ENCODE results near the gene RASSF3. TPM values are rescaled to one million over a fixed set of nuclear protein-coding genes. Genes with fewer than 3 reads are reported as not detected.
"Not testable (repeated sequence)": the region's sequence is repeated elsewhere in the genome, so short reads cannot be mapped to it uniquely, and the experiment has no call there.

The RASSF3 gene
- total RNA-seq, 2 donors from 2014 or later = 40.3 to 42.4 TPM

GRCh38 chr12:64685050-64685449 lies 74.8 kb downstream of the RASSF3 start:
- Mint-ChIP-seq H3K36me3 (ENCODE audit: insufficient read depth in 2 of 2) (peaks cover 2 to 27% of the 10 kb centered on the region in 2 donors), H3K4me3 (peak overlapping the region; percentile 29 to 45), H3K27ac (peak overlapping the region; percentile 89), H3K27me3 (ENCODE audit: low read depth) (no peaks in the 10 kb centered on the region), H3K4me1 (ENCODE audit: low read depth) (peaks cover 85% of the 10 kb centered on the region), H3K9me3 (peaks cover 2 to 3% of the 10 kb centered on the region in 2 donors)
- ATAC-seq (replicated peaks in 1 of 2) = peak in 1 of 2 donors; percentile 18
- DNase-seq = peak in 1 of 2 donors; percentile 34

- no peaks in the 10 kb centered on the region for H3K27me3 Mint-ChIP-seq (ENCODE audit: low read depth)
- peak overlapping the region; percentile 29 to 45 for H3K4me3 Mint-ChIP-seq
Observed at GRCh38 chr12:64685605-64686004, 75.3 kb downstream of the RASSF3 start.

GRCh38 chr12:64687816-64688215 lies 77.5 kb downstream of the RASSF3 start:
- Mint-ChIP-seq H3K4me3 (peak overlapping the region; percentile 69 to 72), H3K9me3 (peaks cover 2 to 3% of the 10 kb centered on the region in 2 donors), H3K4me1 (ENCODE audit: low read depth) (peaks cover 71% of the 10 kb centered on the region), H3K36me3 (ENCODE audit: insufficient read depth in 2 of 2) (peaks cover 6 to 35% of the 10 kb centered on the region in 2 donors), H3K27me3 (ENCODE audit: low read depth) (no peaks in the 10 kb centered on the region), H3K27ac (peak overlapping the region; percentile 94)
- ATAC-seq (replicated peaks in 1 of 2) (no peak), DNase-seq (no peak)

More at GRCh38 chr12:64685605-64686004, 75.3 kb downstream of the RASSF3 start:
- Mint-ChIP-seq H3K9me3 (peaks cover 2 to 3% of the 10 kb centered on the region in 2 donors), H3K4me1 (ENCODE audit: low read depth) (peaks cover 79% of the 10 kb centered on the region), H3K27ac (peak overlapping the region; percentile 89), H3K36me3 (ENCODE audit: insufficient read depth in 2 of 2) (peaks cover 2 to 27% of the 10 kb centered on the region in 2 donors)
- DNase-seq (no peak), ATAC-seq (replicated peaks in 1 of 2) (no peak)

GRCh38 chr12:64688219-64688618 lies 77.9 kb downstream of the RASSF3 start:
- H3K36me3 Mint-ChIP-seq (ENCODE audit: insufficient read depth in 2 of 2) = peaks cover 6 to 35% of the 10 kb centered on the region in 2 donors
- H3K27ac Mint-ChIP-seq = peak overlapping the region; percentile 94
- peaks cover 67% of the 10 kb centered on the region for H3K4me1 Mint-ChIP-seq (ENCODE audit: low read depth)

GRCh38 chr12:64688715-64689114 lies 78.4 kb downstream of the RASSF3 start:
- DNase-seq = no peak
- peaks cover under 1 to 1% of the 10 kb centered on the region in 2 donors for H3K9me3 Mint-ChIP-seq
- H3K4me3 Mint-ChIP-seq = peak overlapping the region; percentile 69 to 72
- H3K36me3 Mint-ChIP-seq (ENCODE audit: insufficient read depth in 2 of 2) = peaks cover 6 to 32% of the 10 kb centered on the region in 2 donors
- H3K27ac Mint-ChIP-seq = peak overlapping the region; percentile 94
- no peak for ATAC-seq (replicated peaks in 1 of 2)
- peaks cover 65% of the 10 kb centered on the region for H3K4me1 Mint-ChIP-seq (ENCODE audit: low read depth)
- H3K27me3 Mint-ChIP-seq (ENCODE audit: low read depth) = no peaks in the 10 kb centered on the region

More at GRCh38 chr12:64688219-64688618, 77.9 kb downstream of the RASSF3 start:
- DNase-seq = no peak
- Mint-ChIP-seq H3K27me3 (ENCODE audit: low read depth) (no peaks in the 10 kb centered on the region), H3K4me3 (peak overlapping the region; percentile 69 to 72), H3K9me3 (peaks cover 2 to 3% of the 10 kb centered on the region in 2 donors)
- no peak for ATAC-seq (replicated peaks in 1 of 2)

- H3K9me3 Mint-ChIP-seq; ATAC-seq (replicated peaks in 1 of 2); DNase-seq; H3K27me3 Mint-ChIP-seq (ENCODE audit: low read depth); H3K4me3 Mint-ChIP-seq: not testable (repeated sequence)
- Mint-ChIP-seq H3K4me1 (ENCODE audit: low read depth) (peaks cover 59% of the 10 kb centered on the region), H3K36me3 (ENCODE audit: insufficient read depth in 2 of 2) (peaks cover 4 to 28% of the 10 kb centered on the region in 2 donors), H3K27ac (peak overlapping the region; percentile 50)
Observed at GRCh38 chr12:64690236-64690635, 79.9 kb downstream of the RASSF3 start.

- H3K36me3 Mint-ChIP-seq (ENCODE audit: insufficient read depth in 2 of 2) = peaks cover 4 to 19% of the 10 kb centered on the region in 2 donors
- H3K27me3 Mint-ChIP-seq (ENCODE audit: low read depth) = no peaks in the 10 kb centered on the region
- H3K4me3 Mint-ChIP-seq = no peak overlapping the region
- H3K27ac Mint-ChIP-seq = peak overlapping the region; percentile 83
- no peaks in the 10 kb centered on the region for H3K9me3 Mint-ChIP-seq
- peaks cover 56% of the 10 kb centered on the region for H3K4me1 Mint-ChIP-seq (ENCODE audit: low read depth)
- DNase-seq = no peak
- ATAC-seq (replicated peaks in 1 of 2) = no peak
Observed at GRCh38 chr12:64691227-64691794, 81.0 kb downstream of the RASSF3 start.

GRCh38 chr12:64691795-64692583 lies 81.7 kb downstream of the RASSF3 start:
- Mint-ChIP-seq H3K4me1 (ENCODE audit: low read depth) (peaks cover 63% of the 10 kb centered on the region), H3K4me3 (no peak overlapping the region), H3K27me3 (ENCODE audit: low read depth) (no peaks in the 10 kb centered on the region), H3K27ac (peak overlapping the region; percentile 83), H3K36me3 (ENCODE audit: insufficient read depth in 2 of 2) (peaks cover 4 to 22% of the 10 kb centered on the region in 2 donors), H3K9me3 (no peaks in the 10 kb centered on the region)
- DNase-seq = no peak
- no peak for ATAC-seq (replicated peaks in 1 of 2)

GRCh38 chr12:64694130-64695040 lies 84.1 kb downstream of the RASSF3 start:
- Mint-ChIP-seq H3K4me3 (no peak overlapping the region), H3K36me3 (ENCODE audit: insufficient read depth in 2 of 2) (peaks cover 6 to 19% of the 10 kb centered on the region in 2 donors), H3K4me1 (ENCODE audit: low read depth) (peaks cover 41% of the 10 kb centered on the region), H3K27me3 (ENCODE audit: low read depth) (no peaks in the 10 kb centered on the region), H3K9me3 (no peaks in the 10 kb centered on the region), H3K27ac (peak overlapping the region; percentile 78)
- no peak for ATAC-seq (replicated peaks in 1 of 2)
- DNase-seq = no peak

GRCh38 chr12:64695550-64695949 lies 85.3 kb downstream of the RASSF3 start:
- Mint-ChIP-seq H3K36me3 (ENCODE audit: insufficient read depth in 2 of 2) (peaks cover 11 to 21% of the 10 kb centered on the region in 2 donors), H3K9me3 (no peaks in the 10 kb centered on the region), H3K27me3 (ENCODE audit: low read depth) (no peaks in the 10 kb centered on the region), H3K4me3 (no peak overlapping the region), H3K4me1 (ENCODE audit: low read depth) (peaks cover 49% of the 10 kb centered on the region), H3K27ac (peak overlapping the region; percentile 78)
- DNase-seq = no peak
- ATAC-seq (replicated peaks in 1 of 2) = no peak

GRCh38 chr12:64696080-64696741 lies 85.9 kb downstream of the RASSF3 start:
- H3K27me3 Mint-ChIP-seq (ENCODE audit: low read depth) = no peaks in the 10 kb centered on the region
- no peaks in the 10 kb centered on the region for H3K9me3 Mint-ChIP-seq
- H3K4me1 Mint-ChIP-seq (ENCODE audit: low read depth) = peaks cover 55% of the 10 kb centered on the region
- ATAC-seq (replicated peaks in 1 of 2) (no peak), DNase-seq (no peak)
- peaks cover 11 to 21% of the 10 kb centered on the region in 2 donors for H3K36me3 Mint-ChIP-seq (ENCODE audit: insufficient read depth in 2 of 2)
- H3K4me3 Mint-ChIP-seq = no peak overlapping the region
- peak overlapping the region; percentile 48 for H3K27ac Mint-ChIP-seq

GRCh38 chr12:64699504-64700115 lies 89.3 kb downstream of the RASSF3 start:
- H3K4me3 Mint-ChIP-seq = no peak overlapping the region

More at GRCh38 chr12:64699504-64700115, 89.3 kb downstream of the RASSF3 start:
- ATAC-seq (replicated peaks in 1 of 2) (no peak), DNase-seq (no peak)
- Mint-ChIP-seq H3K4me1 (ENCODE audit: low read depth) (peaks cover 42% of the 10 kb centered on the region), H3K27ac (no peak overlapping the region), H3K36me3 (ENCODE audit: insufficient read depth in 2 of 2) (peaks cover 6 to 13% of the 10 kb centered on the region in 2 donors), H3K9me3 (no peaks in the 10 kb centered on the region), H3K27me3 (ENCODE audit: low read depth) (no peaks in the 10 kb centered on the region)
